Measurements from ENCODE around the gene RHEB.
A peak's percentile ranks its signal among the peaks of the same experiment; 100 is the strongest.

RHEB gene

DNA sequence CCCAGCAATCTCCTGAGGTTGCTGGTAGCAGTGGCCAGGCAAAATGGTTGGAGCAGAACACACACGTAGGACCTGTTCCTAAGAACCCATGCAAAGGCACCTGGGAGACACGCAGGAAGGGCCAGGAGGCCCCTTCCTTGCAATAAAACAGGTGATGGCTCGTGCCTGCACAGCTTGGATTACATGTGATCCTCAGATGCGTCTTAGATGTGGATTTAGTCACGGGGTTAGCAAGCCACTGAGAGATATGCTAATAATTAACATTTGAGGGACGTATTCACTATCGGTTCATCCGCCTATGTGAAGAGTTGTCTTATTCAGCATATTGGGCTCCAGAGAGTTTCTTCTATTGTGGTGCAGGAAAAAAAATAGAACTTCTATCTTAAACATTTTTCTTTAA lies 4.6 kb upstream of the RHEB start:
- DNase-seq: no peak

DNA sequence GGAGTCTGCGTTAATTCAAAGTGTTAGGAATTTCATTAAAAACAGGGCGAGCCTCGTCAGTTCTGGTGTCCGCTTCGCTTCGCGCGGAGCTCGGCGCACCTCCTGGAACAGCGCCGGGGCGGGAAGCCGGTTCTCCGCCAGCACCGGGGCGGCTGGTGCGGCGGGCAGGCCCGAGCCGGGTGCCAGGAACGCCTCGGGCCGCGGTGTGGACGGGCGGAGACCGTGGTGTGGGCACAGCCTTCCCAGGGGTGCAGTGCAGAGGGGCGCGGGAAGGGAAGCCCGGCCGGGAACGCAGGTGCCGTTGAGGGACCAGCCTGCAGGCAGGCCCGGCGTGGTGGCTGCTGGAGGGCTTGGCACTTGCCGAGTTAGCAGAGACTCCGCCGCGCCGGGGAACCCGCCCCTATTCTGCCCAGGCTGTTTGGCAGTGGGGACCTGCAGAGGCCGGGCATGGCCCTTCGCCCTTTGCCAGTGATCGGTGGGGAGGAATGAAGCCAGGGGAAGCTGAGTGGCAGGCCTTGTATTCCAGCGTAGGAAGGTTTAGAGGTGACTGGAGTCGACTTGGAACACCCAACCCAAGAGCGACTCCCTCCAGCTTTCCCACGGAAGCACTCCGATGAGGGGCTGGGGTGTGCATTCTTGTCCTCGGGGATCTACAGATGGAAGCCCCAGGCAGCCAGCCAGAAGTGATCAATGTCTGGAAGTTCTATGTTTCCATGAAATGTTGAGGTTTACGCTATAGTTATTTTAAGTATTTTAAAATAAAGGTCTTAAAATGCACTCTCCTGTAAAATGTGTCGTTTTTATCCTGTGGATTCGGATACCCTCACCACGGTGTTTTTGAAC lies 945 bp upstream of the RHEB start:
- peak in 1 of 2 experiments; percentile 39 for DNase-seq

- peak in 1 of 2 experiments; percentile 49 for DNase-seq
These were observed 539 bp downstream of the RHEB start for GRCh38 chr7:151518947-151519764.

GRCh38 chr7:151518105-151518946 lies 1.4 kb downstream of the RHEB start:
- peak in 1 of 2 experiments; percentile 57 for DNase-seq

GRCh38 chr7:151517601-151518104 lies 2.0 kb downstream of the RHEB start:
- no peak for DNase-seq

GRCh38 chr7:151515276-151515565 lies 4.5 kb downstream of the RHEB start:
- DNase-seq: no peak

DNA sequence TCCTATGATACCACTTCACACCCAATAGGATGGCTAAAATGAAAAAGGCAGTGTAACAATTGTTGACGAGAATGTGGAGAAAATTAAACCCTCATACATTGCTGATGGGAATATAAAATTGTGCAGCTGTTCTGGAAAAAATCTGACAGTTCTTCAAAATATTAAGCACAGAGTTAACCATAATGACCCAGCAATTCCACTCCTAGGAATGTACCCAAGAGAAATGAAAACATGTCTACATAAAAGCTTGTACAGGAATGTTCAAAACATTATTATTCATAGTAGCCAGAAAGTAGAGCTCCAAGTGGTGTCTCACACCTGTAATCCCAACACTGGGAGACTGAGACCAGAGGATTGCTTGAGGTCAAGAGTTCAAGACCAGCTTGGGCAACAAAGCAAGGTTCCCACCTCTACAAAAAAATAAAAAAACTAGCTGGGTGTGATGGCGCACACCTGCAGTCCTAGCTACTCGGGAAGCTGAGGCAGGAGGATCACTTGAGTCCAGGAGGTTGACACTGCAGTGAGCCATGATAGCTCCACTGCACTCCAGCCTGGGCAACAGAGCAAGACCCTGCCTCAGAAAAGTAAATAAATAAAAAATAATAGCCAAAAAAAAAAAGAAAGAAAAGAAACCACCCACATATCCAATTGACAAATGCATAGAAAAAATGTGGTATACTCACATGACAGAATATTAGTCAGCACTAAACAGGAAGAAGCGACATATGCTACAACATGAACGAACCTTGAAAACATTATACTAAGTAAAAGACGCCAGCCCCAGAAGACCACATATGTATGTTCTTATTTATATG lies 5.0 kb downstream of the RHEB start:
- DNase-seq: no peak

DNA sequence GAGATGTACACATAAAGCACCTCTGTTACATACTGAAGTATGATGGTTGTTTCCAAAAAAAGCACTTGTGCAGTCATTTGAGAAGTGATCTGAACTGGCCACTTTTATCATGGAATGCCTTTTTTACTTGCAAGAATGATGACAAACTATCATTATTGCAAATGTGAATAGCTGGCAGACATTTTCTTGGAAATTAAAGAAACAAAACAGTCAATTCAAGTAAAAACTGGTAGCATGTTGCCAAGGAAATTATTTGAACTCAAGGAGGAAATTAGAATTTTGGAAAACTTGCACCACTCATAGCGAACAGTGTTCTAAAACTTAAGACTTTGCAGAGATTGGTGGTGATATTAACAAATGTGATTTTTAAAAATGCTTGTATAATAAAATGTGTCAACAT lies 6.6 kb downstream of the RHEB start:
- DNase-seq: no peak

- DNase-seq: no peak
These were observed 7.3 kb downstream of the RHEB start for GRCh38 chr7:151512353-151512752.

GRCh38 chr7:151511946-151512345 lies 7.7 kb downstream of the RHEB start:
- DNase-seq: no peak

DNA sequence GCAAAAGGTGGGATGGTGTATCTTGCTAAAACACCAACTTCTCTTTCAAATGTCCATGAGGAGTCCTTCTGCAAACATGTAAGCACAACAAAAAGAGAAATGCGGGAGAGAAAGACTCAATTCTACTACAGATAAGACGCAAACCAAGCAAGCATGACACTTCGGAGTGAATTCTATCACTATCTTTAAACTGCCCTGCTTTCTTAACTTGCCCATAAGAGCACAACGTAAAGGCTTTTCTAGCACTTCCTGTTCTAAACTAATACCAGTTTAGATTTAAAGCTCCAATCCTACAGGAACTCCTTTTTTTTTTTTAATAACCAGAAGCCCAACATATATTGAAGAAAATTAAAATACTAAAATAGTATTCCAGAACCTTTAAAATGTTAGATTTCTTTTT lies 8.4 kb downstream of the RHEB start:
- DNase-seq: no peak

GRCh38 chr7:151509670-151510333 lies 9.9 kb downstream of the RHEB start:
- no peak for DNase-seq

GRCh38 chr7:151508991-151509390 lies 10.7 kb downstream of the RHEB start:
- DNase-seq: no peak

DNA sequence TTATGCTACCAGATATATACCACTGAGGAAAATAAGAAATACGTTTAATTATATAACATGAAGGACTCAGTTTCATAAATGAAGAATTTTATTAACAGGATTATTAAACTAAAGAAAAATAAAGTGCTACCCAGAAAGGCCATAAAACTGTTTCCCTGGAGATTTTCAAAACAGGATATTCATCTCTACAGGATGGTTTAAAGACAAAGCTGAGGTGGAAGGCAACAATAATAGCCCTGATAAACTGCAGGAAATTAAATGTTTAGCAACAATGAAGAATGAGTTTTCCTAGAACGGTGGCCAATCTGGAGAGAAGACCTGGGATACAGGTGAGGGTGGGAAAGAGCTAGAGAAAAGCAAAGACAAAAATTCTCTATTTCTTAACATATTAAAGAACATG lies 11.9 kb downstream of the RHEB start:
- DNase-seq: no peak

GRCh38 chr7:151506901-151507382 lies 12.8 kb downstream of the RHEB start:
- DNase-seq: no peak

DNA sequence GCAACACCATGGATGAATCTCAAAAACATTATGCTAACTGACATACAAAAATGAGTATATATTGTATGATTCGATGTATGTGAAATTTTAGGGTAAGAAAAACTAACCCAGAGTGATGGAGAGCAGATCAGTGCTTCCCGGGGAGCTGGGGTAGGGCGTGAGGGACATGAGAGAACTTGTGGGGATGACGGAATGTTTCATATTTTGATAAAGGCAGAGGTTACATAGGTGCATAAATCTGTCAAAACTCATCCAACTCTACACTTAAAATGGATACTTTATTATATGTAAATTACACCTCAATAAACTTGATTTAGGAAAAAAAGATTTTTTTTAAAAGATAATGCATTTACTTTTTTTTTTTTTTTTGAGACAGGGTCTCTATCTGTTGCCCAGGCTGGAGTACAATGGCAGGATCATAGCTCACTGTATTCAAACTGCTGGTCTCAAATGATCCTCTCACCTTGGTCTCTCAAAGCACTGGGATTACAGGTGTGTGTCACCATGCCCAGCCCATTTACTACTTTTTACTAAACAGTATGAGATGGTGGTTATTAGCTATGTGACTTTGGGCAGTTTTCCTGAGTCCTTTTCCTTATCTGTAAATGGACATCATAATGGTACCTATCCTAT lies 13.7 kb downstream of the RHEB start:
- DNase-seq: no peak

DNA sequence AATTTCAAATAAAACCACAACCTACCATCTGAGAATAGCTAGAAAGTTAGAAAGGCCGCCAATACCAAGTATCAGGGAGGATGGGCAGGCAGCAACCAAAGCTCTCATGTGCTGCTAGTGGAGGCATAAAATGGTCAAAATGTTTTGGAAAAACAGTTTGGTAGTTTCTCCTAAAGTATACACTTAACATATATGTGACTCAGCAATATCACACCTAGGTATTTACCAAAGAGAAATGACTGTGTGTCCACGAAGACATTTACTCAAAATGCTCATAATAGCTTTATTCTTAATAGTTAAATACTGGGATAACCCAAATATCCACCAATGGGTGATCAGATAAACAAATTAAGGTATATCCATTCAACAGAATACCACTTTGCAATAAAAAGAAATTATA lies 14.3 kb downstream of the RHEB start:
- no peak for DNase-seq

GRCh38 chr7:151504715-151505326 lies 14.9 kb downstream of the RHEB start:
- DNase-seq: no peak

- peak; percentile 11 to 25 for DNase-seq
These were observed 15.6 kb downstream of the RHEB start for GRCh38 chr7:151503902-151504714.

- no peak for DNase-seq
These were observed 18.0 kb downstream of the RHEB start for GRCh38 chr7:151501676-151502075.
